HCT116 (cell line): ENCODE results near the gene TAF3.

Experiments used
- CTCF ChIP-seq, 3 experiments: fragments of 200-600 bp in 1 of 3; sonication (generic) in 1 of 3; IDR thresholded peaks in 2 of 3; conservative IDR thresholded peaks in 1 of 3; 2 replicates each; pipeline ENCODE4 v1.5.1; 2012 to 2017; ENCODE audit warnings: low read depth in 2 of 3, low read length in 2 of 3, antibody characterized with exemption in 1 of 3, borderline replicate concordance in 1 of 3, control low read depth in 1 of 3, mild to moderate bottlenecking in 1 of 3, mixed read lengths in 1 of 3, mixed run types in 1 of 3, moderate library complexity in 1 of 3; ENCODE audit not compliant: insufficient read depth in 1 of 3
- EZH2 ChIP-seq: fragments of 200-600 bp; sonication (generic); IDR thresholded peaks from 2 replicates; pipeline ENCODE4 v1.6.1; 2017; ENCODE audit warnings: antibody characterized with exemption, mixed run types
- YY1 ChIP-seq: IDR thresholded peaks from 2 replicates; pipeline ENCODE4 v1.6.1; 2011; ENCODE audit warnings: low read length, low read depth, moderate library complexity, mild to moderate bottlenecking; ENCODE audit not compliant: insufficient replicate concordance; ENCODE audit errors: extremely low read depth

GRCh38 chr10:7892146-7892545 is 73.8 kb downstream of the TAF3 start:
- TF ChIP-seq YY1, result no peak
- TF ChIP-seq CTCF (IDR thresholded peaks at IDR 0.05 in 2 of 3, conservative IDR thresholded peaks at IDR 0.05 in 1 of 3; ENCODE audit: borderline replicate concordance in 1 of 3, insufficient read depth in 1 of 3, low read depth in 2 of 3, low read length in 2 of 3), result no peak
- no peak for TF ChIP-seq EZH2
